ENCODE data around the gene FAHD2A. TPM values are rescaled to one million over a fixed set of nuclear protein-coding genes. Genes with fewer than 3 reads are reported as not detected.

The FAHD2A gene
- total RNA-seq, 4 donors from 2014 or later, result 22.8 to 36.2 (median 23.6) TPM

DNA sequence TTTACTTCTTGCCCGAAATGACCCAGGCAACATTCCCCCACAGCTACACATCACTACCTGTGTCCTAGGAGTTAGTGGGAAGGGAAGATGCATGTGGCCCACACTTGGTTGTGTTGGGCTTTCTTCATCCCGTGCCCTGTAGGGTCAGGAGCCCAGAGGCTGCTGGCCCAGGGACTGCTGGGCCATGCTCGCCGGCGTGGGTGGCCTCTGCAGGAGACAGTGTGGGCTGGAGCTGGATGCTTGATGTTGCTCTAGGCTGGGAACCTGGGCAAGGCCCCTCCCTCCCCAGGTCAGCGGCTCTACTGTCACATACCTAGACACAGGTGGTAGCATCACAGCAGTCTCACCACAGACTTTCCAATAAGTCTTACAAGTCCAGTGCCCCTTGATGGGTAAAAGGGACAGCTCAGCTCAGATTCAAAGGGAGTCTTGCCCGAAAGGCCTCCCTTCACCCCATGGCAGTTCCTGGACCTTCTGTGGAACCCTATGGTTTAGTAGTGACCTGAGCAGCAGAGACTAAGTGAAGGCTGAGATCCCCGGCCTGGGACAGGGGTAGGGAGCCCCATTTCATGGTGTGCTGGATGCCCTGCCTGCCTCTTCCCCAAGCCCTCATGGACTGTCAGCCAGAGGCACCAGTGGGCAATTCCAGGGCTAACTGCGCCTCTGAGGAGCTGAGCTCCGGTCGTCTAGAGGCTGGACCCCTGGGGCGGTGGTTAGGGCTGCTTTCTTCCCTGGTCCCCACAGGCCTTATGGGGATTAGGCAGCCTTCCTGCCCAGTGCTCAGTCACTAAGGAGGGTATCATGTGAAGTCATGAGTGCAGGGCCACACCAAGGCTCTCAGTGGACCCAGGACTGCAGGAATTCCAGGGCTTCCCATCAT lies 45.4 kb upstream of the FAHD2A start:
- 94 to 95% methylated on average over 11 of the region's 12 CpGs for WGBS, 2 donors
- intact Hi-C loops (cut with DNase I; ENCODE audit: low total_unique reads), result no loop called here
- peak in 1 of 2 donors; percentile 62 for DNase-seq (ENCODE audit: low spot score in 2 of 2)
- no peak overlapping the region for H3K4me3 ChIP-seq (ENCODE audit: low read depth, poor library complexity, severe bottlenecking)
- TF ChIP-seq POLR2A (IDR thresholded peaks at IDR 0.05), result no peak
- TF ChIP-seq, protein P1, sequence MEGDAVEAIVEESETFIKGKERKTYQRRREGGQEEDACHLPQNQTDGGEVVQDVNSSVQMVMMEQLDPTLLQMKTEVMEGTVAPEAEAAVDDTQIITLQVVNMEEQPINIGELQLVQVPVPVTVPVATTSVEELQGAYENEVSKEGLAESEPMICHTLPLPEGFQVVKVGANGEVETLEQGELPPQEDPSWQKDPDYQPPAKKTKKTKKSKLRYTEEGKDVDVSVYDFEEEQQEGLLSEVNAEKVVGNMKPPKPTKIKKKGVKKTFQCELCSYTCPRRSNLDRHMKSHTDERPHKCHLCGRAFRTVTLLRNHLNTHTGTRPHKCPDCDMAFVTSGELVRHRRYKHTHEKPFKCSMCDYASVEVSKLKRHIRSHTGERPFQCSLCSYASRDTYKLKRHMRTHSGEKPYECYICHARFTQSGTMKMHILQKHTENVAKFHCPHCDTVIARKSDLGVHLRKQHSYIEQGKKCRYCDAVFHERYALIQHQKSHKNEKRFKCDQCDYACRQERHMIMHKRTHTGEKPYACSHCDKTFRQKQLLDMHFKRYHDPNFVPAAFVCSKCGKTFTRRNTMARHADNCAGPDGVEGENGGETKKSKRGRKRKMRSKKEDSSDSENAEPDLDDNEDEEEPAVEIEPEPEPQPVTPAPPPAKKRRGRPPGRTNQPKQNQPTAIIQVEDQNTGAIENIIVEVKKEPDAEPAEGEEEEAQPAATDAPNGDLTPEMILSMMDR (IDR thresholded peaks at IDR 0.05), result no peak

DNA sequence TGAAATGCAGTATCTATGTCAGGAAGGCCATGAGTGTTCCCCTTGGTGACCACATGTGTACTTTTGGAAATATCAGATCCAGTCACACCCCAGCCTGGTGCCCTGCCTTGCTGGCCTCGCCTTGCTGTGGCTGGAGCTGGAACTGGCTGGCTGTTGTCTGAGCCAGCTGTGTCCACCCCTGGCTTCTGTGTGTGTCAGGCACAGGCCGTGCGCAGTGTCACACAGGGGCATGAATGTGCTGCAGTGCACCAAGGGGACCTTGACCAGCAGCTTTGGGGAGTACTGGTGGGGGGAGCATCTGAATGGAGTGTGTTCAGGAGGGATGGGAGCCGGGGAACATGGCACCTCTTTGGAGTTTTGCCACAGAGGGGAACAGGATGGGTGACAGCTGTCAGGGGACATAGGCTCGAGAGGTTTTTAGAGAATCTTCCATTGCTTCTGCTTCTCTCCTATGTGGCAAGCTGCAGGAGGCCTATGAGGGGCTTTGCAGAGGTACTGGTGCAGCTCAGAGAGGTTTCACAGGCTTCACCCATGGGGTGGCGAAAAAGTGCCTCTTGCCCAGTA lies 44.7 kb upstream of the FAHD2A start:
- WGBS, 2 donors, result 78 to 83% methylated on average over 6 of the region's 6 CpGs
- intact Hi-C loops (cut with DNase I; ENCODE audit: low total_unique reads), result no loop called here
- TF ChIP-seq POLR2A (IDR thresholded peaks at IDR 0.05), result no peak
- TF ChIP-seq, protein P1 (IDR thresholded peaks at IDR 0.05), result no peak
- peak in 1 of 2 donors; percentile 74 for DNase-seq (ENCODE audit: low spot score in 2 of 2)
- no peak overlapping the region for H3K4me3 ChIP-seq (ENCODE audit: low read depth, poor library complexity, severe bottlenecking)

DNA sequence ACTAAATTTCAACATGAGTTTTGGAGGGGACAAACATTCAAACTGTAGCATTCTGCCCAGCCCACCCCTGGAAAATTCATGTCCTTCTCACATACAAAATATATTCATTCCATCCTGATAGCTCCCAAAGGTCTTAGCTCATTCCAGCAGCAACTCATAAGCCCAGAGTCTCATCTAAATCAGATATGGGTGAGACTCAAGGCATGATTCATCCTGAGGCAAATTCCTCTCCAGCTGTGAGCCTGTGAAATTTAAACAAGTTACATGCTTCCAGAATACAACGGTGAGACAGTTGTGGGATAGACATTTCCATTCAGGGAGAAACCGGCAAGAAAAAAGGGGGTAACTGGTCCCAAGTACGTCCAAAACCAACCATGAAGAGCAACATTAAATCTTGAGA lies 43.5 kb upstream of the FAHD2A start:
- no peak for DNase-seq (ENCODE audit: low spot score in 2 of 2)
- no peak for TF ChIP-seq POLR2A (IDR thresholded peaks at IDR 0.05)
- TF ChIP-seq, protein P1 (IDR thresholded peaks at IDR 0.05), result no peak
- no peak overlapping the region for H3K4me3 ChIP-seq (ENCODE audit: low read depth, poor library complexity, severe bottlenecking)
- WGBS, 2 donors, result 57 to 65% methylated on average over 3 of the region's 3 CpGs
- intact Hi-C loops (cut with DNase I; ENCODE audit: low total_unique reads), result no loop called here

DNA sequence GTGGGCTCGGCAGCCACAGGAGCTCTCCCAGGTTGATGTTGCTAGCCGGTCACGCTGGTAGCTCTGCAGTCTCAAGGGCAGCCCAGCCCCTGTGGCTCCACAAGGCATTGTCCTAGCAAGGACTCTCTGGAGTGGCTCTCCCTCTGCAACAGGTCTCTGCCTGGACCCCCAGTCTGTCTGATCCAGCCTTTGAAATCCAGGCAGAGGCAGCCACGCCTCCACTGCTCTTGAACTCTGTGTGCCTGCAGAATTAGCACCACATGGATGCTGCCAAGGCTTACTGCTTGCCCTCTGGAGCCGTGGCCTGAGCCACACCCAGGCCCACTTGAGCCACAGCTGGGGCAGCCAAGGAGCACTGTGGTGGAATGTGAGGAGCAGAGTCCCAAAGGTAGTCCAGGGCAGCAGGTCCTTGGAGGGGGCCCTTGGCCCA lies 43.0 kb upstream of the FAHD2A start:
- peak in 1 of 2 donors; percentile 82 for DNase-seq (ENCODE audit: low spot score in 2 of 2)
- WGBS, 2 donors, result 69 to 93% methylated on average over 2 to 4 of the region's 5 CpGs
- intact Hi-C loops (cut with DNase I; ENCODE audit: low total_unique reads), result no loop called here
- no peak overlapping the region for H3K4me3 ChIP-seq (ENCODE audit: low read depth, poor library complexity, severe bottlenecking)
- TF ChIP-seq, protein P1 (IDR thresholded peaks at IDR 0.05), result no peak
- no peak for TF ChIP-seq POLR2A (IDR thresholded peaks at IDR 0.05)

DNA sequence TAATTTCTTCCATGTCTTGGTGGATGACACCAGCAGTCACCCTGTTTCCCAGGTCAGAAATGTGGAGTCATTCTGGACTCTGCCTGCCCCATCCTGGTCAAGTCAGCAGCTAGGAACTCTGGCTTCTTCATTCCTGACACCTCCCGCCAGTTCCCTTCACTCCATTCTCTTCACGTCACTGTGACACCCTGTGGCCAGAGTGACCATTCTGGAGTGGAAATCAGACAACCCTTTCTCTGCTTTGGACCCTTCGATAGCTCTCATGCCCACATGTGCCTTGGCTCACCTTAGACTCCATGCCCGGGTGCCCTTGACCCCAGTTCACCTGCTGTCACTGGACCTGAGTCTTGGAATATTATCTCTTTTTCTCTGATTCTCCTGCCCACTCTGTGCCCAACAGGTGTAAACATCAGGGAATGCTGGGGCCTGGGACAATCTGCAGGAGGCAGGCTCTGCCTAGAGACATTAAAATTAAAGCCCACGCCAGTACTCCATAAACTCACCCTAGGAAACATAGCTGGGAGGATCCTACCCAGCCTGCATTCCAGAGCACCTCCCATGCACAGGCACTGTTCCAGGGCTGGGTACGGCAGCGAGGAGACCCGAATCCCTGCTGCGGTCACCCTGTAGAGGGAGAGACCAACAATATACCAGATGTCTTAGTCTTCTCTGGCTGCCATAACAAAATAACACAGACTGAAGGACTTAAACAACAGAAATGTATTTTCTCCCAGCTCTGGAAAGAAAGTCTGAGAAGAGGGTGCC lies 41.1 kb upstream of the FAHD2A start:
- intact Hi-C loops (cut with DNase I; ENCODE audit: low total_unique reads), result no loop called here
- 72 to 77% methylated on average over 9 of the region's 9 CpGs for WGBS, 2 donors
- H3K4me3 ChIP-seq (ENCODE audit: low read depth, poor library complexity, severe bottlenecking), result no peak overlapping the region
- peak in 1 of 2 donors; percentile 50 for DNase-seq (ENCODE audit: low spot score in 2 of 2)
- TF ChIP-seq, protein P1 (IDR thresholded peaks at IDR 0.05), result no peak
- no peak for TF ChIP-seq POLR2A (IDR thresholded peaks at IDR 0.05)

All from lower leg skin (tissue), 4 donors.